WI38 (cell line): ENCODE results near the gene IGF2BP3.

Source experiments
- H3K4me3 ChIP-seq: 2 replicates; pipeline ENCODE4 v1.5.1; 2011; ENCODE audit warnings: low read depth, mild to moderate bottlenecking, control low read depth, low read length
- TF ChIP-seq, protein P1 (sequence below): IDR thresholded peaks from 2 replicates; pipeline ENCODE4 v1.5.1; 2012; ENCODE audit warnings: low read depth, mild to moderate bottlenecking, control low read depth, low read length

The IGF2BP3 gene

GRCh38 chr7:23443974-23444373 is 26.3 kb downstream of the IGF2BP3 start:
- H3K4me3 ChIP-seq, result no peak overlapping the region
- TF ChIP-seq, protein P1, sequence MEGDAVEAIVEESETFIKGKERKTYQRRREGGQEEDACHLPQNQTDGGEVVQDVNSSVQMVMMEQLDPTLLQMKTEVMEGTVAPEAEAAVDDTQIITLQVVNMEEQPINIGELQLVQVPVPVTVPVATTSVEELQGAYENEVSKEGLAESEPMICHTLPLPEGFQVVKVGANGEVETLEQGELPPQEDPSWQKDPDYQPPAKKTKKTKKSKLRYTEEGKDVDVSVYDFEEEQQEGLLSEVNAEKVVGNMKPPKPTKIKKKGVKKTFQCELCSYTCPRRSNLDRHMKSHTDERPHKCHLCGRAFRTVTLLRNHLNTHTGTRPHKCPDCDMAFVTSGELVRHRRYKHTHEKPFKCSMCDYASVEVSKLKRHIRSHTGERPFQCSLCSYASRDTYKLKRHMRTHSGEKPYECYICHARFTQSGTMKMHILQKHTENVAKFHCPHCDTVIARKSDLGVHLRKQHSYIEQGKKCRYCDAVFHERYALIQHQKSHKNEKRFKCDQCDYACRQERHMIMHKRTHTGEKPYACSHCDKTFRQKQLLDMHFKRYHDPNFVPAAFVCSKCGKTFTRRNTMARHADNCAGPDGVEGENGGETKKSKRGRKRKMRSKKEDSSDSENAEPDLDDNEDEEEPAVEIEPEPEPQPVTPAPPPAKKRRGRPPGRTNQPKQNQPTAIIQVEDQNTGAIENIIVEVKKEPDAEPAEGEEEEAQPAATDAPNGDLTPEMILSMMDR, result no peak

GRCh38 chr7:23438171-23438570 is 32.1 kb downstream of the IGF2BP3 start:
- no peak overlapping the region for H3K4me3 ChIP-seq
- TF ChIP-seq, protein P1, result no peak

GRCh38 chr7:23434147-23434917 is 36.0 kb downstream of the IGF2BP3 start:
- TF ChIP-seq, protein P1, result no peak
- H3K4me3 ChIP-seq, result no peak overlapping the region

DNA sequence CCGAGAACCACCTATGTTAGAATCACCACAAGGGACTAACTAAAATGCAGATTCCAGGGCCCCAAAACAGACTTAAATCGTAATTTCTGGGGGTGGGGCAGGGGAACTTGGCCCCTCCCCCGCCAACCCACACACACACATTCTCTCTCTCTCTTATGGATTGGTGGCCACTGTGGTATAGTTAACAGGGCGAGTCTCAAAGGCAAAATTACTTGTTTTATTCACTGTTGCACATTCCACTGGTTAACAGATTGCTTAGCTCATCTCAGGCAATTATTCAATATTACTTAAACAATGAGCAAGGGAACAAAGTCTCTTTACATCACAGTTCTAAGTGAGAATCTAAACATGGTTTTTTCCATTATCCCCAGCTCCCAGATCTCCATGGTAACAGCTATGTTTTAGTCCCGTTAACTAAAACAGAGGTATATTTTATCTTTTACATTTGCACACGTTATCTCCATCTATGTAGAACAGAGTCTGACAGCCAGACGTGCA is 38.5 kb downstream of the IGF2BP3 start:
- TF ChIP-seq, protein P1, result no peak
- no peak overlapping the region for H3K4me3 ChIP-seq

DNA sequence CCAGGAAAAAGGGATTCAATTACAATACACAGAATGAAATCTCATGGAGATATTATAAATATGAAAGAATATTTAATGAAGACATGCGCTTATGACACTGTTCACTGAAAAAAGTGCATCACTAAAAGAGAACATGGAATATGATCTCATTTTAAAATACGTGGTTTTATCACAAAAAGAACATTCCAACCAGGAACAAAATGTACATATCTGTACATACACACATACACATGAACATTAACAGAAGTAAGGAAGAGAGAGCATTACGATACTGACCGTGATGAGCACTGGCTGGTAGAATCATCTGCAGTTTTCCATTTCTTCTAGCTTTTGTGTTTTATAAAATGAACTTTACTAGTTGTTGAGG is 39.4 kb downstream of the IGF2BP3 start:
- no peak overlapping the region for H3K4me3 ChIP-seq
- TF ChIP-seq, protein P1, result no peak

DNA sequence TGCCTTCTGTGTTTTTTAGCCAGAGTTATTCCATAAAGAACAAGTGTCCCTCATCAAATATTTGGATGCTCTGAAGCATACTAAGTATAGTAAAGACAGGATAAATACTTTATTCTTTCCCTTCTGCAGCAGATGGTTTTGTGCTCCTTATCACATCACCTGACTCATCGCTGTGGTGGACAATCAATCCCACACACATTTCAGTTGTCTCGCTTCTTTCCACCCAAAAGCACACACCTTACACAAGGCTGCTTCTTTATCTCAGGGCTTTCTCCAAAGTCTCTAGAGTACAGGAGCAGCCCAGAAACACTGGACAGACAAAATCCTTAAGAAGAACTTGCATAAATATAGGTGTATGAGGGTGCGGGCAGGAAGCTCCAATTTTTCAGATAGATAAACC is 43.4 kb downstream of the IGF2BP3 start:
- no peak overlapping the region for H3K4me3 ChIP-seq
- TF ChIP-seq, protein P1, result no peak

- no peak overlapping the region for H3K4me3 ChIP-seq
- TF ChIP-seq, protein P1, result no peak
Measured at GRCh38 chr7:23422909-23423308, 47.4 kb downstream of the IGF2BP3 start.
